ENCODE results near the gene MZT2B.
"Not testable (repeated sequence)": the region's sequence is repeated elsewhere in the genome, so short reads cannot be mapped to it uniquely, and the experiment has no call there.

DNA sequence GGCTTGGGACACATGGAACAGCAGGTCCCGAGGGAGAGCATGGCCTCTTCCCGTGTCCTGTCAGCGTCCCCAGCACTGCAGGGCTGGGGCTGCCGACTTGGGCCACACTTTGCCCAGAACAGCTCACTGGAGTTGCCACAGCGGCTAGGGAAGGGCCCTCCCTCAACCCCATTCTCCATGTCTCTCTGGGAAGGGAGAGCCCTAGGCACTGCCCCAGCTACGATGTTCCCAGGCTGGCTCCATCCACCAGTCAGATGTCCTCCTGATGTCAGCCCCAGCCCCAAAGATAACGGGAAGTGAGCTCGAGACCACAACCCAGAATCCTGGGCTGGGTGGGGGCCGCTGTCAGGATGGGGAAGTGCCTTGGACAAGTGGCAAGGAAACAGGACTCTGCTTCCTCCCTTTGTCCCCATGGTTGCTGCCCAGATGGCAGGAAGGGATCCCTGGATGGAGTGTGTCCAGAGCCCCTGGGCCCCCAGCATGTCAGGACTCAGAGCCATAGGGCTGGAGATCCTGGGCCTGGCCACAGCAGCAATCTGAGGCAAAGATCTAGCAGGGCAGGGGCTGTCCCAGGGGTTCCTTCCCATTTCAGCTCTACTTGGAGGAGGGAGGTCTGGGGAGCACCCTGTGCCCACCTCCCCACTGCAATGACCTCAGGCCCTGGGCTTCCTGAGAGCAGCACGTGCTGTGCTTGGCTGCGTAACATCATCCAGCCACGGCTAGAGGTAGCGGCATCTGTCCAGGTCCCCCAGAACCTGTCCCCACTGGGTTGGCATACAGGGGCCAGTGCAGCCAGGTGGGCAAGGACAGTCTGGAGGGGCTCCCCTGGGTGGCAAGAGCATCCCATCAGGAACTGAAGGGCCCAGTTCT, 39.4 kb upstream of the MZT2B start:
- not testable (repeated sequence) for TF ChIP-seq CTCF, POLR2A (IDR thresholded peaks at IDR 0.05)
